Stimulated activated CD4-positive, alpha-beta T cell treated with anti-CD3 and anti-CD28 coated beads, TNF-alpha, amount 100 ng/mL, for 4 hours (primary cell): ENCODE results near the gene RUNDC3A.

Experiments
- DNase-seq, 3 experiments: peaks; one replicate each; pipeline ENCODE4 v3.0.0-alpha.2; 2020; ENCODE audit warnings: low read depth in 3 of 3

RUNDC3A gene

DNA sequence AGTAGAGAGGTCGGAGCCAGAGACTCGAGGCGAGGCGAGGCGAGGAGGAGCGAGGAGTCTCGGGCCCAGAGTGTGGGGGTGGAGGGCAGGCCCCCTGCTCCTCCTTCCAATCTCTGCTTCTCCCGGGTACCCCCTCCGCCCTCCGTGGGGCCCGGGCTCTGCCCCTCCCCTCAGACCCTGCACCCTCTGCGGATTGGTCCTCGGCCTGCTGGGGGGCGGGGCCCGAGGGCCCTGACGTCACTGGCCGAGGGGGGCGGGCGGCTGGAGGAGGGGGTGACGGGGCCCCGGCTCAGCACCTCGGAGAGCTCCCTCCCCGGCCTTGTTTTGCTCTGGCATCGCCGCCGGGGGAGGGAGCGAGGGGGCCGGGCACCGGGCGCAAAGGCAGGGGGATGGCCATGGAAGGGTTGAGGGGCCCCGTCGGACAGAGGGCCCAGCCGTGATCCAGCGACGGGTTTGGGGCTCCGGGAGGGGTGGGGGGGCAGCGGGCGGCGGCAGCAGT is at the start of gene RUNDC3A:
Gene RUNDC3A, plus strand, starts transcription at position 282 of the 499 bp plus-strand sequence. CDS start 232 bp downstream, outside the sequence.
- DNase-seq = peak; percentile 70 to 72 (median 72)

DNA sequence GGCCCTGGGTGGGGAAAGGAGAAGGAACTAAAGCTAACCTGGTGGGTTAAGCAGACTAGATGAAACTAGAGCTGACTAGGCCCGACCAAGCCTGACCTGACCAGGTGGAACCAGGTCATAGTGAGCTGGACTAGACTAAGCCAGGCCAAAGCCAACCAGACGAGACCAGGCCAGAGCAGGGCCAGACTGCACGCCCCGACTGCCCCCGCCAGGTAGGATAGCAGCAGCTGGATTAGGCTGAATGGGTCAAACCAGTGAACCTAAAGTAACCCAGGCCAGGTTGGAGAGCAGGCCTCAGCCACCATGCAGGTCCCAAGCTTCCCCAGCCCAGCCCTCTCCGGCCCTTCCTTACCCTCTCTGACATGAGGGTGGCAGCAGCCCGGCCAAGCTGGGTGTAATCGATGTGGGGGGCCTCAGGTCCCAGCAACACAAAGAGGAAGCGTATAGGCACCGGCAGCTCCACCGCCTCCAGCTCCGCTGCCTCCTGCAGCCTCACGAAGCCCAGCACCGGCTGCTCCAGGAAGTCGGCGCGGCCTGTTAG is 49.5 kb upstream of the RUNDC3A start:
- no peak for DNase-seq

DNA sequence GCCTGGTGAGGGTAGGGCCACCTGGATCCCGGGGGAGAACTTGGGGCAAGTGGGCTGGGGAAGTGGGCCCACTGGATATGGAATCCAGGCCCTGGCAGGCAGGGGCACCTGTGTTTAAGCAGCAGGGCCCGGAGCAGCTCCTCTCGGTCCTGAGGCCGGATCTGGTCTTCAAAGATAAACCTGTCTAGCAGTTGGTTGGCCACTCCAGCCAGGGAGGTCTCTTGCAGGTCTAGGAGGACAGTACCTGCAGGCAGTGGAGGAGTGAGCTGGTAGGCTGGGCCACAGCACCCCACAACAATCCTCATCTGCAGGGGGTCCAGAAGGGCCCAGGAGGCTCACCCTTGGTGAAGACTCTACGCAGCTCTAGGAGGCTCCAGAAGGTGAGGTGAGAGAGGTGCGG is 48.1 kb upstream of the RUNDC3A start:
- no peak for DNase-seq

DNA sequence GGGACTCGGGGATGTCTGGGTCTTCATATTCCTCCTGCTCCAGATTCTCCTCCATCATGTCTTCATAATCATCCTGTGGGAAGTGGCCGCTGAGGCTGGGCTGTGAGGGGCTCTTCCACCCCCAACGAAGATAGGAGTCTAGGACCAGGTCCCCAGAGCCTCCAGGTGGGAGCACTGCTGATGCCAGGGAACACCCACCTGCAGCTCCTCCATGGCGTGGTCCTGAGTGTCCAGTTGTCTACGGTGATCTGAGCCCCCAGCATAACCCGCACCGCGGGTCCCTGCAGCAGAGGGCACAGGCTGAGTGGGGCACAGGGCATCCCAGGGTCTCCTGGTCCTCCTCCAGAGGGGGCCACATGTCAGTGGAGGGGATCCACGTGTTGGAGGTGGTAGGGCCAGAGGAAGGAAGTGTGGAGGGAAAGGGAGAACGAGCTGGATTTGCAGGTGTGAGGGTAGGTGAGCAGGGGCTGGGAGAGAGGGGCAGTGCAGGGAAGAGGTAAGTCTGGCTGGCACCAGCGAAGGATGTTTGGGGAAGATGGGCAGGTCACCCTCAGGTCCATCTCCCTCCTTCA is 45.7 kb upstream of the RUNDC3A start:
- DNase-seq = no peak

DNA sequence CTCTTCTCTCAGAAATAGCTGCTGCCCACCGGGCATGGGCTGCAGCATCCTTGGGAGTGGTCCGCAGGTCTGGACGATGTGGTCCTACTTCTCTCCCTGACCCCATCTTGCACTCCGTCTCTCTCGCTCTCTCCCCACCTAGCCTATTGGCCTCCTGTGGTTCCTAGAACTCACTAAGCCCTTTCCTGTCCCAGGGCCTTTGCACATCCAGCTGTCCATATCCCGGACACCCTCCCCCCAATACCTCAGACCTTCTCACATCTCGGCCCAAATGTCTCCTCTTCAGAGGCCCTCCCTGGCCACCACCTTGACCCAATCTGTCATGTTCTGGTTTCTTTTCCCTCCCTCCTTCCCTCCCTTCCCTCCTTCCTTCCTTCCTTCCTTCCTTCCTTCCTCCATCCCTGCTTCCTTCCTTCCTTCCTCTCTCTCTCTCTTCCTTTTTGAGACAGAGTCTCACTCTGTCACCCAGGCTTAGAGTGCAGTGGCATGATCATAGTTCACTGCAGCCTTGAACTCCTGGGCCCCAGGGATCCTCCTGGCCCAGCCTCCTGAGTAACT is 45.0 kb upstream of the RUNDC3A start:
- DNase-seq = no peak

DNA sequence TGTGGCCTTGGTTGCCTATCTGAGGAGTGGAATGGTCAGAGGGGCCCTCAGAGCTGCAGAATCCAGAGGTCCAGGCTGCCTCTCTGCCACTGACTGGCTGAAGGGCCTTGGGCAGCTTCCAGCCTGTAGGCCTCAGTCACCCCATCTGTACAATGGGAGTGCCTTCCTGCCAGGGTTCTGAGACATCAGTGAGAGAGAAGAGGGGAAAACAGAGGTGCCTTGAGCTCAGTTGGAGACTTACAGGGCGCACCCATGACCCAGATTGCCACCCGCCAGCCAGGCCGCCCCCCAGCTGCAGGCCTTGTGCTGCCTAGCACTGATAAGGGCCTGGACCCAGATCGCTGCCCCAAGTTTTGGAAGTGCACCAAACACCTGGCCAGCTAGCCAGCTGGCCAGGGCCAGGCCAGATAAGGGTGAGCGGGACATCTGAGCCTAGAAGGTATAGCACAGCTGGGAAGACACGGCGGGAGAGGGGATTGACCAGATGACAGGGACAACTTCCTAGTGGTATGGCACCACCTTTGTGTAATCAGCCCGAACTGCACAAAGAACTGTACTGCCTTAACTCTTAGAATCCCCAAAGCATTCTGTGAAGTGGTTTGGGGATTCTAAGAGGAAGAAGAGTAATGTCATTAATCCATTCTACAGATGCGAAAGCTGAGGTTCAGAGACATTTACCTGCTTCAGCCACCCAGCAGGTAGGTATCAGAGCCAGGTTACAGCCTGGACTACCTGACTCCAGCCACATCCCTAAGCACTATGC is 41.8 kb upstream of the RUNDC3A start:
- DNase-seq = no peak

DNA sequence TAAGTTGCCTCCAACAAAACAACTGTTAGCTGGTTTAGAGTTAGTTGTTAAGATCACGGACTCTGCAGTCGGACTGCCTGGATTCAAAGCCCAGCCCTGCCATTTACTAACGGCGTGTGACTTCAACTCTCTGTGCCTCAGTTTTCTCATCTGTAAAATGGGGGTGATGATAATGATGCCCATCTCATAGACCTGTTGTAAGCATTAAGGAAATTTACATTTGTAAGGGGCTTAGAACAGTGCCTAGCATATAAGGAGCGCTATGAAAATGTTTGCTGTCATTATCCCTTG is 41.3 kb upstream of the RUNDC3A start:
- DNase-seq = no peak

DNA sequence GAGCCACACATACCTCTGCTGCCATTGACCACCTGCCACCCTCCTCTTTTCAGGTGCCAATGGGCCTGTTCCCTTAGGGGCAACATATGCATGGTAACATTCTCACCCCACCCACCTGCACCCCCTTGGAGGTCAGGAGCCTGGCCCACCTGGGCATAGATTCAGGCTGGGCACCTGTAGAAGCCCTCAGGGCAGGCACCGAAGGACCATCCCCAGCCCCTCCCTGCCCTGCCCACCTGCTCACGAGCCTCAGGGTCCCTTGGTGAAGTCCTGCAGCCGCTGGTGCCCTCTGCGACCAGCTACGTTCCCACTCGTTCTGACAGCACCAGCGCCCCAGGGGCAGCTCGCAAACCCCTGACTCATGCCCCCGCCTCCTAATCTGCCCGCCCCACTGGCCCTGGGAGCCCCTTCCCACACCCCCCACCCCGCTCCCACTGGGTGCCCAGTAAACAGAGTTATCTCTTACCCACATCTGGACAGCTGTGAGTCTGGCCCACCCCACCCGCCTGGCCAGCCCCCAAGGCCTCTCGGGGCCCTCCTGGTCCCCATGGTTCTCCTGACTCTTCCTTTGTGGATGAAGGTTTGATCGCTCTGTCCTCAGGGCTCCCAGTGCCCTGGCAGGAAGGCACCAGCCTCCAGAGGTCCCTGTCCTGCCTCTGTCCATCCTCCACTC is 40.4 kb upstream of the RUNDC3A start, which contains the start of gene SLC4A1:
Gene SLC4A1, minus strand, starts transcription at position 318 of the 673 bp plus-strand sequence. CDS start 5,269 bp downstream, outside the sequence.
- no peak for DNase-seq

DNA sequence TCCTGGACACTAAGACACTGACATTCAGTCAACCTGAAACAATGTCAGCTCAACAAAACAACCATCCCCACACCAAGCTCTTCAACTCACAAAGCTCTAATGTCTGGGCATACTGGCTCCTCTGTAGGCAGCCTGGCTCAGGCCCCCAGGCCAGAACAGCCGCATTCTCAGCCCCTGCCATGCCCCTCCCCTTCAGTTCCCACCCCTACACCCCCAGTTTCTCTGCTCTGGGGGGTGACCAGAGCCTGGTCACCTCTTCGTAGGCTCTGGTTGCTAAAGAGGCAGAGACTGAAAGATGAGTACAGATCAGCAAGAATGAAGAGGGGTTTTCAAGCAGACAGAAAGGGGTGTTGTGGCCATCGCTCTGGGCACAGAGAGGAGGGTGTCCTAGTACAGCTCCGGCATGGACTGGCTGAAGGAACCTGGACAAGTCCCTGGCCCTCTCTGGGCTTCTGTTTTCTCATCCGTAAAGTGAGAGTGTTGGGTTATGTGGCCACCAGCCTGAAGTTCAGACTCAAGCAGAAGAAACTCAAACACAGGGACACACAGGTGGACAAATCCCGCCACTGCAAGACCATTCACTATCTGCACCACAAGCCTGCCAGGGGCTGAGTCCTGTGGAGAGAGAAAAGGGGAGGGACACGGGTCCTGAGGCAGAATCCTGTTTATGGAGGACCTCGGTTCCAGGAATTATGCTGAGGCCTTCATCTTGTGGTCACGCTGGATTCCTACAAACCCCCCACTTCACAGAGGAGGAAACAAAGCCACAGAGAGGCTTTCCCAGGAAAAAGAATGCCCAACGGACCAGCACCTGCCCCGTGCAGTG is 39.5 kb upstream of the RUNDC3A start:
- no peak for DNase-seq

DNA sequence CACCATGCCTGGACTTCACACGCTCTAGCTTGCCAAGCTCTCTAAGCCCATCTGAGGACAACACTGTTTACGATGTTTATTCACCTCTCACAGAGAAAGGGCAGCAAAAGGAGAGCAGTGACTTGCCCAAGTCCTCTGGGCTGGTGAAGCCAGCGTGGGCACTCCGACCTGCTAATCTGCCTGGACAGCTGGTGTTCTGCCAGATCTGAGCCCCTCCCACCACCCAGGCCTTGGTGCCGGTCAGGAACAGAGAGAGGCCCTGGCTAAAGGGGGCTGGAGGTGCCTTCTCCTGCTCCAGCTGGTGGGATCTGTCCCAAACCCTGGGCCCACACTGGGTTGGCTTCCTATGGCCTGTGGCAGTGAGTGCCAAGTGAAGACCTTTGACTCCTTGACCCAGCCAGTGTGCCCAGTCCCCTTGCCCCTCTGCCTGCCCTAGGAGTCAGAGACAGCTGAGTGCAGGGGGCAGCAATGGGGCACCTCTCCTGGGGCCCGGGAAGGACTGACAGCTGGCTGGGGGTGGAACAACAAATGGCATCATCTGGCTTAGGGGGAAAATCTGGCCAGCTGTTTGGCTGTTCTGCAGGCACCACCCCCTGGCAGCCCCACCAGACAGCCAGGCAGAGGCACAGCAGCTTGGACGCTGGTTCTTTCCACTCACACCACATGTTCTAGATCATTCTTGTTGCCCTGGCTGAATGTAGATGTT is 38.7 kb upstream of the RUNDC3A start:
- DNase-seq = no peak

DNA sequence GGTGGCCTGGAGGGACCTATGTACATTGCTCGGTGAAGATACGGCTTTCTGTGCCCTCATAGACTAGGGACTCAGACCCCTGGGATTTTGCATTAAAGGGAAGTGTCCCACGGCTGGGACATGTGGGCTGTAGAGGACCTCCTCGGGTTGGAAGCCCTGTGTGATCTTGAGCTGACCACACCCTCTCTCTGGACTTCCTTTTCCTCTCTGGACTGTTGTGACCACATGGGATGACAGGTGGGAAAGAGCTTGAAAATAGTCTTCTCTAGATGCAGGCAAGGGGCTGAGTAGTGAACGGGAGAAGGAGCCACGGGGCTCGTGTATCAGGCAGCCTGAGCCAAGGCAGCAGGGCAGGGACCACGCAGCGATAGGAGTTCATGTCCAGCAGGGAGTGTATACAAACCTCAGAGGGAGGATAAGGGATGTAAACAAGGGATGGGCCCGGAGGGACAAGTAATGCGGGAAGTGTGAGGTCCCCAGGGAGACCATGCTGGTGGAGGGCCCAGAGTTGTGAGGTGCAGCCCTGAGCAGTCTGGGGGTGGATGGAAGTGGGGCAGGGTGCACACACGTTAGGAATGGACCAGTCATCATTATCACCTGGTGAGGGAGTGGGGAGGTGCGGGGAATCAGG is 36.0 kb upstream of the RUNDC3A start:
- no peak for DNase-seq

DNA sequence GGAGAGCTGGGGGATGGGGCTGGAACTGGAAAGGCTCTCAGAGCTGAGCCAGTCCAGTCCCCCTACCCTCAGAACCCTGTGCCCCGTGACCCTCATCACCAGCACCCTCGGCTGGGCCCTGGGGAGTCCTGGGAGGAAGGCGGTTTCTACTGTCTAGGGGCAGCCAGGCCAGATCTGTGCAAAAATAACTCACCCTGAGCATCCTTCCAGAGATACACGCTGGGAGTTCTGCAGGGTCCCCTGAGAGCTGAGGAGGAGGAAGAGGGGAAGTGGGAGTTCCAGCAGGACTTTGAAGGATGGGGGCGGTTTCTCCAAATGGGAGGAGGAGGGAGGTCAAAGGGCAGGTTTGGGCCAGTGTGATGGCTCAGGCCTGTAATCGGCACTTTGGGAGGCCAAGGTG is 35.4 kb upstream of the RUNDC3A start:
- DNase-seq = no peak

DNA sequence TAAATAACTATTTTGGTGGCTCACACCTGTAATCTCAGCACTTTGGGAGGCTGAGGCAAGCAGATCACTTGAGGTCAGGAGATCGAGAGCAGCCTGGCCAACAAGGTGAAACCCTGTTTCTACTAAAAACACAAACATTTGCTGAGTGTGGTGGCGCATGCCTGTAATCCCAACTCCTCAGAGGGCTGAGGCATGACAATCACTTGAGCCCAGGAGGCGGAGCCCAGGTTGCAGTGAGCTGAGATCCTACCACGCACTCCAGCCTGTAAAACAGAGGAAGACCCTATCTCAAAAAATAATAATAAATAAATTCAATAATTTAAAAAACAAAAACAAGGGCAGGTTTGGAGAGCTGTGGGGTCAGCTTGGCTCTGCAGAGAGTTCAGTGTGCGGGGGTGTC is 34.8 kb upstream of the RUNDC3A start:
- no peak for DNase-seq

DNA sequence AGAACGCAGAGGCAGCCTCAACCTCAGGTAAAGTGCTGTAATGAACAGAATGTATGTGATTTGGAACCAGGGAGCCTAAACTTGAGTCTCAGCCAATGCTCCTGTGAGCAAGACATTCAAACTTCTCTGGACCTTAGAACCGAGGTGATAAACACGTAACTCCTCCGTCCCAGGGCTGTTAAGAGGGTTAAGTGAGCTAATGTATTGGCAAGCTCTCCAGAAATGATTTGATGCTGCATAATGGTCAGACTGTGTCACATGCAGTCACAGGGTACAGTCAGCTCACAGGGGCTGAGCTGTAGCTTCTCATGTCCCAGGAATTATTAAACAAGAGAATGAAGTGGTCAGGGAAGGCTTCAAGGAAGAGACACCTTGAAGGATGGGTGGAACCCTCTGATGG is 30.4 kb upstream of the RUNDC3A start:
- DNase-seq = no peak

DNA sequence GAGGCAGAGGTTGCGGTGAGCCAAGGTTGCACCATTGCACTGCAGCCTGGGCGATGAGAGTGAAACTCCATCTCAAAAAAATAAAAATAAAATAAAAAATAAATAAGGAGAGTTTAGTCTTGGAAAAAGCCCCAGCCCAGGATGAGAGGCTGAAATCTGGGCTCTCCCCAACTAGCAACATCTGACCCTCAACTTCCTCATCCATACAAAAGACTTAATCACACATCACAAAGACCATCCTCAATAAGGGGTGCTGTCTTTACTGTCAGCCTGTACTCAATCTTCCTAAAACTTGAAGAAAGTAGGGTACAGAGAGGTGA is 29.1 kb upstream of the RUNDC3A start:
- DNase-seq = no peak

DNA sequence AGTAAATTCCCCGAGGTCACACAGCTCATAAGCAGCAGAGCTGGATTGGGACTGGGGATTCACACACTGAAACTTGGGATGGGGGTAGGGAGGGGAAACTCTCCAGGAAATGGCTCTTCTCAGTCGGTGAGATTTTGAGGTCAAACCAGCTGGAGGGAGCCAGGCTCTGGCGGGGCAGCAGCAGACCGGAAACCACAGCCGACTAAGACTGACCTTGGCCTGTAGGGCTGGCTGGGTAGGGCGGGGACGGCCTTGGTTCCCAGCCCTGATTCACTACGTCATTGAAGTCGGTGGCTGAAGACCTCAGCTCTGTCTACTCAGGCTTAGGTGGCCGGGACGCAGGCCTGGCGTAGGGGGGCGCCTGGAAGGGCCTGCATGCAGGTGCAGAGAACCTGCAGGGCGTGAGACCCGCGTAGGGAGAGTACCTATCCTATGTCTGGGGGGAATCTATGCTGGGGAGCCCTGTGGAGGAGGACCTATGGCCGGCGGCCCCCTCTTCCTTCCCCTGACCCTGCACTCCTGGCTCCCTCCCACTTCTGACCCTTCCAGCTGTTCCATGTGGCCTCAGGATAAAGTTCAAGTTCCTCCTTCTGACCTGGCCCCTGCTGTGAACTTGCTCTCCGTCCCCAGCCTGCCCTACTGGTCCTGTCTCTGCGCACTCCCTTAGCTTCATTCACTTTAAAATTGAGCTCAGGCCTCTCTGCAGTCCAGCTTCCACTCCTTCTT is 28.6 kb upstream of the RUNDC3A start:
- DNase-seq = no peak

DNA sequence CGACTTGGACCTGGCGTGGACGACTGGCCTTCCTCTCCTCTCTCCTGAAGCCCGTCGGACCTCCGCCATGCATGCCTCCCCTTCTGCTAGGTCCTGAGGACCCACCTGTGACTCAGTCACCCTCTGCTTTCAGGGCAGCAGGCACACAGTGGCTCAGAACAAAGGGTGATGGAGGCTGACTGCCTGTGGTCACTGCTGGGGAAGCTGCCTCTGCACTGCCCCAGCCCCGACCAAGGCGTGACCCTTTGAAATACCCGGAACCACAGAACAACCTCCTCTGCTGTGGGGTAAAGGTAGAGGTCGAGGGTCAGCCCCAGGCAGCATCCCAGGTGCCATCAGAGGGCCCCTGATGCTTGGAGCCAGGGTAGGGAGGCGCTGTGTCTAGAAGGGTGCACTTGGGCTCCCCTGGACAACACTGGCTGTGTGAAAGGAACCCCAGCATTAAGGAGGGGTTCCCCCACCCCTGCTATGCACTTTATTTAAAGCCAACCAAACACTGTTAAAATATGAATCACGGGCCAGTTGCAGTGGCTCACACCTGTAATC is 27.9 kb upstream of the RUNDC3A start:
- no peak for DNase-seq

DNA sequence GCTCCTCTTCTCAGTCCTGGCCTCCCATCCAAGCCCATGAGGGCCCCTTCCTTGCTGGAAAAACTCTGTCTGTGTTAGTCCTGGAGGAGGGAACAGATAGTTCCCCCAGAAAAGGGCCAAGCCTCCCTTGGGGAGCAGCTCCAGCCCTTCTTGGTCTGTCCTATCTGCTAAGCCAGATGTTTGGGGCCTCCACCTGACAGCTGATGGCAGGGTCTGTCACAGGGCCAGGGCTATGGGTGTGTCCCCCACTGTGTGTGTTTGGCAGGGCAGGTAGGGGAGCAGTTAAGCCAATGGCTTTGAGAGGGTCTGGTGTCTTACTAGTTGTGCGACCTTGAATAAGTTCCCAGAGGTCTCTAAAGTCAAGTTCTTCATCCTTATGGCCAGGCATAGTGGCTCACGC is 26.8 kb upstream of the RUNDC3A start:
- DNase-seq = no peak

DNA sequence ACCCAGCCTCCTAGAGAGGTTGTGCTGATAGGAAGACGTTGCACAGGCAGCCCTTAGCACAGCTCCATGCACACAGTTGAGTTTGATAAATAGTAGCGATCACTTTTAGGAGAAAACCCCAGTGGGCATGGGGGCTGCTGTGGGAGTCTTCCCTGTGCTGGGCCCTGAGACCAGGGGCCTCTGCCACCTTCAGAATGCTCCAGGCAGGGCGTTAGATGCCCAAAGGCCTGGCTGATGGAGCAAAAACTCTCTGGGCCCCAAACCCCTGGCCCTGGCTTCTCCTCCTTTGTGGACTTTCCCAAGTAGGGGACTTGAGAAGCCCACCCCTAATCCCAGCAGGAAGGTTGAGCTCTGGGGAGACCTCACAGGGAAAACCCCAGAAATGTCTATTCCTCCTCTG is 26.1 kb upstream of the RUNDC3A start:
- no peak for DNase-seq
